Activated T-cell treated with anti-CD3 and anti-CD28 coated beads for 48 hours (primary cell): ENCODE measurements around the gene ATOSA.

Source experiments
- DNase-seq: peaks from one replicate; pipeline ENCODE4 v3.0.0-alpha.2; 2020; ENCODE audit warnings: low read depth

ATOSA gene

GRCh38 chr15:52651868-52652267 lies 27.3 kb downstream of the ATOSA start:
- DNase-seq = peak; percentile 10

GRCh38 chr15:52651114-52651513 lies 28.1 kb downstream of the ATOSA start:
- no peak for DNase-seq

GRCh38 chr15:52649686-52650085 lies 29.5 kb downstream of the ATOSA start:
- no peak for DNase-seq

GRCh38 chr15:52645916-52646315 lies 33.3 kb downstream of the ATOSA start:
- no peak for DNase-seq

- DNase-seq = no peak
Observed at GRCh38 chr15:52642386-52643361, 36.5 kb downstream of the ATOSA start.

GRCh38 chr15:52636459-52636858 lies 42.7 kb downstream of the ATOSA start:
- no peak for DNase-seq

GRCh38 chr15:52635908-52636307 lies 43.3 kb downstream of the ATOSA start:
- no peak for DNase-seq
